LoVo (cell line): ENCODE data around the gene SLC33A1.

Experiments
- DNase-seq: peaks from one replicate; pipeline ENCODE4 v3.0.0-alpha.2; 2016; ENCODE audit warnings: low spot score

Gene SLC33A1

GRCh38 chr3:155790272-155790925, 63.8 kb downstream of the SLC33A1 start:
- no peak for DNase-seq

- DNase-seq, result no peak
These were observed 68.4 kb downstream of the SLC33A1 start for GRCh38 chr3:155785662-155786295.

- DNase-seq, result no peak
These were observed 71.8 kb downstream of the SLC33A1 start for GRCh38 chr3:155782390-155782953.

DNA sequence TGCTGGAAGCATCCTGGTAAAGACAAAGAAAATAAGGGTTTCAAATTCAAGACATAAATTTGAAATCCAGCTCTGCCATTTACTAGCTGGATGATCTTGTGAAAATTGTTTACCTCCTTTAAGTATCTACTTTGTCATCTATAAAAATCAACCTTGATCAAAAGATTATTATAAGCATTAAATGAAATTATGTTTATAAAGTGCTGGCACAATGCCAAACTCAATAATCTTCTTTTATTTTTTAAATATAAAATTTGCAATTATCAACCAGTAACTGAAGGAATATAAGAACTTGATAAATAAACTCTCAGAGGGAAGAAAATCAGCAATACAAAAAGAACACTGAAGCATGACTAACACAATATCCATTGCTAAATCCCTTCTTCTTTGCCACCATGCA, 73.9 kb downstream of the SLC33A1 start:
- no peak for DNase-seq

DNA sequence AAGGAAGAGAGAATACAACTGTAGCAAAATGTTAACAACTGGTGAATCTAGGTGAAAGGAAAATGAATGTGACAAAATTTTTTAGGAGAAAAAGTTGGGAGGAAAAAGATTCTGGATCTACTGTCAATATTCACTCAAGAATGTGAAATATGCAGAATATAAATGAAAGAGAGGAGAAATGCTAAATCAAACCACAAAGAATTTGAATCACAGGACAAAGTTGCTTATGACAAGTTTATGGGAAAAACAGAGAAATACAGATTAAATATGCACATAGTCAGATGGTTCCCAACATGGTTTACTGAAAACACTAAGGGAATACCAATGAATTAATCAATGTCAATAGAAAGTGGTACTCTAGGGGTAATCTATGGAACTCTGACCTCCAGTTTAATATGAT, 75.8 kb downstream of the SLC33A1 start:
- no peak for DNase-seq

- no peak for DNase-seq
These were observed 81.4 kb downstream of the SLC33A1 start for GRCh38 chr3:155772801-155773200.

GRCh38 chr3:155771126-155771525, 83.1 kb downstream of the SLC33A1 start:
- no peak for DNase-seq
